ENCODE measurements around the gene ALDOC.

GRCh38 chr17:28573521-28573920 is 3.2 kb downstream of the ALDOC start:
- TF ChIP-seq POLR2A (IDR thresholded peaks at IDR 0.05) (no peak), CTCF (IDR thresholded peaks at IDR 0.05) (no peak), POLR2AphosphoS5 (IDR thresholded peaks at IDR 0.05) (no peak)

All from sigmoid colon (tissue), 4 donors.